Common myeloid progenitor, CD34-positive (primary cell): ENCODE measurements around the gene ARL2BP.

Experiments
- CTCF ChIA-PET: fragments of 350-600 bp; sonication (Branson Sonifier 250); formaldehyde crosslinking; loops from one replicate; lab custom pipeline; 2021; ENCODE audit warnings: antibody characterized with exemption; lab: Charles Lee
- POLR2A ChIA-PET: fragments of 350-600 bp; sonication (Branson Sonifier 250); formaldehyde crosslinking; loops from one replicate; lab custom pipeline; 2021; ENCODE audit warnings: antibody characterized with exemption; lab: Charles Lee
- DNase-seq, 3 donors: peaks; one replicate each; pipeline versions ENCODE4 v3.0.0 to v3.0.0-alpha.2; 2013
- H3K27ac ChIP-seq, 2 experiments: 1 replicate in 1 of 2; 2 replicates in 1 of 2; pipeline ENCODE4 v1.7.0; 2013; ENCODE audit warnings: inconsistent platforms in 2 of 2, low read length in 2 of 2, mild to moderate bottlenecking in 2 of 2, low read depth in 1 of 2, moderate library complexity in 1 of 2; ENCODE audit not compliant: severe bottlenecking in 2 of 2, insufficient read depth in 1 of 2, poor library complexity in 1 of 2
- H3K27me3 ChIP-seq, 5 experiments: replicated peaks in 2 of 5; 1 replicate in 3 of 5; 2 replicates in 2 of 5; pipeline versions ENCODE4 v1.6.1 to v1.7.0; 2013; ENCODE audit warnings: low read length in 4 of 5, mild to moderate bottlenecking in 2 of 5, moderate library complexity in 2 of 5, inconsistent platforms in 1 of 5; ENCODE audit not compliant: insufficient read depth in 5 of 5, control insufficient read depth in 4 of 5
- H3K36me3 ChIP-seq, 4 experiments: 1 replicate in 2 of 4; 2 replicates in 2 of 4; pipeline versions ENCODE4 v1.6.1 to v1.7.0; 2013; ENCODE audit warnings: low read length in 3 of 4, control low read depth in 1 of 4, mild to moderate bottlenecking in 1 of 4; ENCODE audit not compliant: control insufficient read depth in 4 of 4, insufficient read depth in 4 of 4
- H3K4me1 ChIP-seq, 4 experiments: 1 replicate in 3 of 4; 2 replicates in 1 of 4; pipeline versions ENCODE4 v1.6.1 to v1.7.1; 2013; ENCODE audit warnings: low read length in 3 of 4, mild to moderate bottlenecking in 3 of 4, control low read depth in 1 of 4, inconsistent platforms in 1 of 4, moderate library complexity in 1 of 4; ENCODE audit not compliant: control insufficient read depth in 4 of 4, insufficient read depth in 4 of 4; ENCODE audit errors: control extremely low read depth in 1 of 4
- H3K4me3 ChIP-seq, 7 experiments: 1 replicate in 4 of 7; 2 replicates in 3 of 7; pipeline versions ENCODE4 v1.5.1 to v1.7.0; 2013; ENCODE audit warnings: mild to moderate bottlenecking in 7 of 7, low read length in 6 of 7, moderate library complexity in 6 of 7, inconsistent platforms in 2 of 7, low read depth in 2 of 7, control low read depth in 1 of 7; ENCODE audit not compliant: insufficient read depth in 4 of 7, control insufficient read depth in 1 of 7; ENCODE audit errors: extremely low read depth in 1 of 7
- H3K9me3 ChIP-seq, 5 experiments: 1 replicate in 4 of 5; 2 replicates in 1 of 5; pipeline versions ENCODE4 v1.6.1 to v1.7.1; 2013; ENCODE audit warnings: low read length in 4 of 5, mild to moderate bottlenecking in 2 of 5, inconsistent platforms in 1 of 5, low read depth in 1 of 5, moderate library complexity in 1 of 5; ENCODE audit not compliant: control insufficient read depth in 4 of 5, insufficient read depth in 2 of 5; ENCODE audit errors: control extremely low read depth in 1 of 5
- WGBS: methylation state at CpG from one replicate; pipeline ENCODE4 v1.1.5; 2013; ENCODE audit not compliant: insufficient coverage; 5-methylcytosine and 5-hydroxymethylcytosine counted together

The ARL2BP gene

DNA sequence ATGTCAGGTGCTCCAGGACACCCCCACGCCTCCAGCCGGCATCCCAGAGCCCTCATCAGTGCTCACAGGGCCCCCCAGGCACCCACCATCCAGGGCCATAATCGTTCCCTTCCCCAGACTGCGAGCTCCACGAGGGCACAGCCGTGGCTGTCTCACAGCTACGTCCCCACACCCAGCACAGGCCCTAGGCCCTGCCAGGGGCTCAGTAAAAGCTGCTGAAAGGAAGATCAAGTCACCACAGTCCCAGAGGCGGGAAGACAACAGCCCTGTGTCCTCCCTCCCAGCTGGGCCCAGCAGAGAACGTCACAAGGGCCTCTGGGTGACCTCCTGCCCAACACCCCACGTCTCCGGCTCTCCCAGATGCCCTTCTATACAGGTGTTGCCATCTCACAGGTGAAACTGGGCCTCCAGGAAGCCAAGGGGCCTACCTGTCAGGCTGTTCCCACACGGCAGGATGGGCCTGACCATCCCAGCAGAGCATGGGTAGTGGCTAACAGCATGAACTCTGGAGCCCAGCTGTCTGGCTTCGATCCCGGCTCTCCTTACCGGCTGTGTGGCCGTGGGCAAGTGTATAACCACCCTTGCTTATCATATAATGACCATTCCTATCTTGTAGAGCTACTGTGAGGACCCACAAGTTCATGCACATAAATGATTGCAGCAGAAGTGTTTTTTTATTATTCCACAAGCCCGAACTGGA, 17.9 kb downstream of the ARL2BP start:
- POLR2A ChIA-PET = no interaction called here
- H3K9me3 ChIP-seq = no peaks in the 10 kb centered on the region
- no peak for DNase-seq
- CTCF ChIA-PET = no interaction called here
- no peak overlapping the region for H3K4me3 ChIP-seq
- H3K27ac ChIP-seq = no peak overlapping the region
- H3K36me3 ChIP-seq = no peaks in the 10 kb centered on the region
- H3K4me1 ChIP-seq = peaks cover 0 to 17% (median 9%) of the 10 kb centered on the region in 4 experiments
- no peaks in the 10 kb centered on the region for H3K27me3 ChIP-seq
- 94% methylated on average over 17 of the region's 17 CpGs for WGBS

DNA sequence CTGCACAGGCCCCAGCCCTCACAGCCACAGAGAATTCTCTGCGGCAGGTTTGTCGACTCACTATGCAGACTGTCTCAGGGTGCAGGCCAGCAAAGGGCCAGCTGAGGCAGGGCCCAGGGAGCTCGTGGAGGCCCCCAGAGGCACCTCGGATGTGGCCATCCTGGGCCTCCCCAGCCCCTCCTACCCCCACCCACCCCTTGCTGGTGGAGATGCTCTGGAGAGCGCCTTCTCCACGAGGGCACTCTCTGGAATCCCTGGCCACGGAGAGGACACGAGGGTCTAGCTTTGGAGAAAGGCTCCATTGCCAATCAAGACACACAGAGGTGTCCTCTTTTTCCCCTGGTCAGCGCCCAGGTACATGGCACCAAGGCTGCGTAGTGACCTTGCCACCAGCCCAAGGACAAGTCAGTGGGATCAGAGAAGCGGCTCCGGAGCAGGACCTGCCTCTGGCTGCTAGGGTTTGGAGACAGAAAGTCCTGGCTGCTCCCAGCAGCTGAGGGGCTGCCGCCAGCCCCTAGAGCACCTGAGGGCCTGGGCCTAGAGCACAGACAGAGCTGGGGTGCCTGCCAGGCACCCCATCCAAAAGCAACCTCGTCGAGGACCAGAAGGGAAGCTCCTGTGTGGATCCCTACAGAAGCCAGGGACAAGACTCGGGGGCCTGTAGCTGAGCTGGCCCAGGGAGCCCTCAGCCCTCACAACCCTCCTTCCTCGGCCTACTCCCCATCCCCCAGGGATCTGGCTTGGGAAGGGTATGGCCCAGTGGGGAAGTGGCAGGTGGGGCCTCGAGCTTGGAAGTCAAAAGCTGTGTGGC, 18.7 kb downstream of the ARL2BP start:
- CTCF ChIA-PET = interaction anchor here (1.6 kb wide), 1 partner anchor 36 kb away, joined by 4 read pairs; no protein-coding TSS in a partner anchor
- Histone ChIP-seq H3K27ac (no peak overlapping the region), H3K4me1 (peaks cover 0 to 17% (median 9%) of the 10 kb centered on the region in 4 experiments)

DNA sequence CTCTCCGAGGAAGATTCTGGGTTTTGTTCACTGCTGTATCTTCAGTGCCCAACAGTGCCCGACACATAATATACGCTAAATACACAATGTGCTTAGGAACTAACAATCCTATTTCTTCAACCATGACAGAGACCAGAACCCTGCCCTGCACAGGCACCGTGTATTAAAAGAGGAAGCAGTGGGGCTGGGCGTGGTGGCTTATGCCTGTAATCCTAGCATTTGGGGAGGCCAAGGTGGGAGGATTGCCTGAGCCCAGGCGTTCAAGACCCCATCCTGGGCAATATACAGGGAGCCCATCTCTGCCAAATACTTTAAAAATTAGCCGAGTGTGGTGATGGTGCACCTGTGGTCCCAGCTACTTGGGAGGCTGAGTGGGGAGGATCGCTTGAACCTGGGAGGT, 19.3 kb downstream of the ARL2BP start:
- DNase-seq = no peak
- ChIA-PET CTCF (interaction anchor here (1.6 kb wide), 1 partner anchor 35 kb away, joined by 4 read pairs; no protein-coding TSS in a partner anchor), POLR2A (no interaction called here)
- WGBS = 86% methylated on average over 2 of the region's 8 CpGs
- no peaks in the 10 kb centered on the region for H3K36me3 ChIP-seq
- H3K4me3 ChIP-seq = no peak overlapping the region
- H3K27ac ChIP-seq = no peak overlapping the region
- H3K27me3 ChIP-seq = no peaks in the 10 kb centered on the region
- peaks cover 0 to 17% (median 9%) of the 10 kb centered on the region in 4 experiments for H3K4me1 ChIP-seq
- H3K9me3 ChIP-seq = no peaks in the 10 kb centered on the region

More for the DNA sequence above, 18.7 kb downstream of the ARL2BP start:
- no peaks in the 10 kb centered on the region for H3K36me3 ChIP-seq
- no peak for DNase-seq
- H3K27me3 ChIP-seq = no peaks in the 10 kb centered on the region
- WGBS = 99% methylated on average over 10 of the region's 18 CpGs
- POLR2A ChIA-PET = no interaction called here
- H3K9me3 ChIP-seq = no peaks in the 10 kb centered on the region
- H3K4me3 ChIP-seq = no peak overlapping the region

DNA sequence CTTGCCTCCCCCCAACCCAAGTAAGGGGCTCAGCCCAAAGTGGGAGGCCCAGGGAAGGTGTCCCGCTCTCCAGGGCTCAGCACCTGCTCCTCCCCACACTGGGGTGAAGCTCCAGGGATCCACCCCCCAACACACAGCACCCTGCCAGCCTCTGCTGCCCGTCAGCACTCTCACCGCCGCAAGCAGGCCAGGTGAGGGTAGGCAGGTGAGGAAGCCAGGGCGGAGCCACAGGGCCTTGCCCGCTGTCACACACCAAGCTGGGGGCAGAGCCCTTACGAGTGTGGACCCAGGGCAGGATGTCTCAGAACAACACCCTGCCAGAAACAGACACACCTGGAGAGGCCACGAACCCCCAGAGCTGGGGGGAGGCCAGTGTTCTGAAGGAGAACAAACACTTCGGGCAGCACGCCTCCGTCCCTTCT, 19.9 kb downstream of the ARL2BP start:
- POLR2A ChIA-PET = no interaction called here
- Histone ChIP-seq H3K36me3 (no peaks in the 10 kb centered on the region), H3K27me3 (no peaks in the 10 kb centered on the region), H3K9me3 (no peaks in the 10 kb centered on the region), H3K4me3 (no peak overlapping the region), H3K4me1 (peaks cover 0 to 15% (median 9%) of the 10 kb centered on the region in 4 experiments), H3K27ac (no peak overlapping the region)
- CTCF ChIA-PET = interaction anchor here (1.6 kb wide), 1 partner anchor 34 kb away, joined by 4 read pairs; no protein-coding TSS in a partner anchor
- WGBS = 91% methylated on average over 4 of the region's 11 CpGs
- no peak for DNase-seq

DNA sequence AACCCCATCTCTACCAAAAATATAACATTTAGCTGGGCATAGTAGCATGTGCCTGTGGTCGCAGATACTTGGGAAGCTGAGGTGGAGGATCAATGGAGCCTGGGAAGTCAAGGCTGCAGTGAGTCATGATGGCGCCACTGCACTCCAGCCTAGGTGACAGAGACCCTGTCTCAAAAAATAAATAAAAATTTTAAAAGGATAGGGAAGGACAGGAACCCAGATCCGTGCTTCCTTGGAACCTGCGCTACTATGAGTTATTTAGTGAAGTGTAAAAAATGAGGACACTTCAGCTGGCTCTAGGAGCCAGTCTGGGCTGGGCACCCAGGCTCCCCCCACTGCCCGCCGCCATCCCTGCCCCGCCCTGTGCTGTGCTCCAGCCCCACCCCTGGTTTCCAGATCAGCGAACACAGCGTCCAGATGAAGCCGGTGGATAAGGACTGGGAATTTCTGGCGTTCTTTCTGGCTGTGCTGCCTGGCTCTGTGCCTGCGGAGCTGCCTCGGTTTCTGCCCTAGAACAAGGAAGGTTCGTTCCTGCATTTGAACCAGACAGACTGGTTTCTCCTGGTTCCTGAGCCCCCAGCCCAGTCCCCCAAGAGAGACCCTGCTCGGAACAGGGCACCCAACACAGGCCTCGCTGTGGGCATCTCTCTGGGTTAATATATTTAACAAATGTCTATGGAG, 20.9 kb downstream of the ARL2BP start:
- Histone ChIP-seq H3K27me3 (no peaks in the 10 kb centered on the region), H3K4me3 (no peak overlapping the region), H3K9me3 (no peaks in the 10 kb centered on the region), H3K4me1 (peaks cover 0 to 12% (median 6%) of the 10 kb centered on the region in 4 experiments), H3K27ac (peak overlapping the region in 1 of 2 experiments; percentile 25), H3K36me3 (no peaks in the 10 kb centered on the region)
- no peak for DNase-seq
- ChIA-PET CTCF (no interaction called here), POLR2A (interaction anchor here (0.6 kb wide), 1 partner anchor 9 kb away, joined by 5 read pairs; no protein-coding TSS in a partner anchor)
- WGBS = 97% methylated on average over 15 of the region's 16 CpGs

DNA sequence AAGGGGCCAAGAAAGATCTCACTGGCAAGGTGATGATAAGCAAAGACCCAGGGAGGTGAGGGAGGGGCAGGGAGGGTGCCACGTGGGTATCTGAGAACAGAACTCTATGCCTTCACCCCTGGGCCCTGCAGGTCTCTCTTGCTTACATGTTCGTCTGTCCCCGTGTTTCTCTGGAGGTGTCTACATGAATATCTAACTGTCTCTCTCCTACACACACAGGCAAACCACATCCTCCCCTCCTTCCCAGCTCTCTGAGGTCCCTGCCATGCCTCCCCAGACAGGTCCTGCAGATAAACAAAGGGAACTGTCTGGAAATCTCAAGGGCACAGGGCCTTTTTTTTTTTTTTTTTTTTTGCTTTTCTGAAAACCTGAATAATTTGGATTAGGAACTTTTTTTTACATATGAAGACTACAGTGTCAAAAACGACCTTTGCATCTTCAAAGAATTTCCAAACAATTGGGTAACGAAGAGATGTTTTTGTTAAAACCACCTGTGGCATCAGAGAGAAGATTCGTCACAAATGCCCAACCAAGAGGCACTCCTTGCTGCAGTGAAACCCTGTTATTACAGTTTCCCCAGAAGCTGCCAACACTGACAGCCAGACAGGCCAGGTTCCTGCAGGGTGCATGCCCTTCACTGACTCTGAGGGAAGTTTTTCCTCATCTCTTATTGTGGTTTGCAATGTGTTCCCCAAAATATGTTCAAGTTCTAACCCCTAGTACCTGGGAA, 21.6 kb downstream of the ARL2BP start:
- Histone ChIP-seq H3K27me3 (no peaks in the 10 kb centered on the region), H3K4me1 (peaks cover 0 to 12% (median 6%) of the 10 kb centered on the region in 4 experiments), H3K4me3 (no peak overlapping the region), H3K36me3 (no peaks in the 10 kb centered on the region), H3K27ac (peak overlapping the region in 1 of 2 experiments; percentile 25), H3K9me3 (no peaks in the 10 kb centered on the region)
- WGBS = 57% methylated on average over 6 of the region's 6 CpGs
- CTCF ChIA-PET = no interaction called here
- POLR2A ChIA-PET = interaction anchor here (0.6 to 0.8 kb wide), 3 partner anchors 9 to 658 kb away, joined by 3 to 7 read pairs (median 5); no protein-coding TSS in a partner anchor
- peak in 1 of 3 donors; percentile 14 for DNase-seq
